ENCODE measurements around the gene RP2. TPM values are rescaled to one million over a fixed set of nuclear protein-coding genes. Genes with fewer than 3 reads are reported as not detected.

Gene RP2
- 29.2 and 33.7 TPM in 2 replicates for total RNA-seq (2014; rRNA removed; shearing (Covaris generic))

GRCh38 chrX:46836701-46837557 lies at the start of gene RP2:
Gene RP2, plus strand, starts transcription at chrX:46837043. Its CDS starts 58 bp downstream, at chrX:46837101.
- DNase-seq (ENCODE audit: low spot score), result peak; percentile 90

- DNase-seq (ENCODE audit: low spot score), result peak; percentile 22
Measured at GRCh38 chrX:46788902-46789301, 47.9 kb upstream of the RP2 start.

- peak; percentile 90 for DNase-seq (ENCODE audit: low spot score)
Measured at GRCh38 chrX:46791927-46792809, 44.7 kb upstream of the RP2 start.

GRCh38 chrX:46792810-46793188 lies 44.0 kb upstream of the RP2 start:
- DNase-seq (ENCODE audit: low spot score), result no peak

GRCh38 chrX:46793386-46794143 lies 43.3 kb upstream of the RP2 start:
- DNase-seq (ENCODE audit: low spot score), result no peak

- peak; percentile 77 for DNase-seq (ENCODE audit: low spot score)
Measured at GRCh38 chrX:46796574-46797191, 40.2 kb upstream of the RP2 start.

GRCh38 chrX:46803140-46803539 lies 33.7 kb upstream of the RP2 start:
- no peak for DNase-seq (ENCODE audit: low spot score)

- no peak for DNase-seq (ENCODE audit: low spot score)
Measured at GRCh38 chrX:46805270-46805669, 31.6 kb upstream of the RP2 start.

GRCh38 chrX:46811121-46811520 lies 25.7 kb upstream of the RP2 start:
- no peak for DNase-seq (ENCODE audit: low spot score)

GRCh38 chrX:46812445-46812844 lies 24.4 kb upstream of the RP2 start:
- no peak for DNase-seq (ENCODE audit: low spot score)

GRCh38 chrX:46814966-46815365 lies 21.9 kb upstream of the RP2 start:
- DNase-seq (ENCODE audit: low spot score), result no peak

- no peak for DNase-seq (ENCODE audit: low spot score)
Measured at GRCh38 chrX:46819136-46819535, 17.7 kb upstream of the RP2 start.

- no peak for DNase-seq (ENCODE audit: low spot score)
Measured at GRCh38 chrX:46820391-46821100, 16.3 kb upstream of the RP2 start.

- no peak for DNase-seq (ENCODE audit: low spot score)
Measured at GRCh38 chrX:46823481-46823880, 13.4 kb upstream of the RP2 start.

- DNase-seq (ENCODE audit: low spot score), result peak; percentile 1
Measured at GRCh38 chrX:46831765-46832327, 5.0 kb upstream of the RP2 start.

GRCh38 chrX:46837558-46838485 lies 979 bp downstream of the RP2 start:
- DNase-seq (ENCODE audit: low spot score), result peak; percentile 35

GRCh38 chrX:46838486-46838870 lies 1.6 kb downstream of the RP2 start:
- DNase-seq (ENCODE audit: low spot score), result no peak

GRCh38 chrX:46838974-46839480 lies 2.2 kb downstream of the RP2 start:
- no peak for DNase-seq (ENCODE audit: low spot score)

- no peak for DNase-seq (ENCODE audit: low spot score)
Measured at GRCh38 chrX:46840946-46841345, 4.1 kb downstream of the RP2 start.
